K562 (cell line): ENCODE results near the gene TUBA4B. TPM values are rescaled to one million over a fixed set of nuclear protein-coding genes. Genes with fewer than 3 reads are reported as not detected.
A peak's percentile ranks its signal among the peaks of the same experiment; 100 is the strongest.

Experiments used
- DIDO1 ChIP-seq: fragments of 450-650 bp; IDR thresholded peaks from 2 replicates; pipeline ENCODE4 v1.6.1; 2016; ENCODE audit warnings: low read depth, missing biosample characterization, missing genetic modification characterization
- DMBX1 ChIP-seq: fragments of 250-450 bp; sonication (Bioruptor Pico); IDR thresholded peaks from 2 replicates; pipeline ENCODE4 v1.8.0; 2022; ENCODE audit warnings: inconsistent platforms, mild to moderate bottlenecking, moderate library complexity, borderline replicate concordance
- FOXP4 ChIP-seq: sonication (generic); formaldehyde crosslinking; IDR thresholded peaks from 2 replicates; pipeline ENCODE4 v1.8.0; 2022; ENCODE audit warnings: mild to moderate bottlenecking, missing genetic modification reagents, borderline replicate concordance
- GTF2A2 ChIP-seq: IDR thresholded peaks from 2 replicates; pipeline ENCODE4 v1.6.1; 2016; ENCODE audit warnings: mild to moderate bottlenecking, missing genetic modification characterization, missing compliant biosample characterization
- JUND ChIP-seq, 2 experiments: IDR thresholded peaks; 2 replicates in 1 of 2; 3 replicates in 1 of 2; pipeline ENCODE4 v1.6.1; 2011; ENCODE audit warnings: borderline replicate concordance in 2 of 2, low read depth in 2 of 2, low read length in 2 of 2, improper control_type of control experiment in 1 of 2, missing biosample characterization in 1 of 2, missing genetic modification characterization in 1 of 2, missing genetic modification reagents in 1 of 2
- KDM2B ChIP-seq: fragments of 250-450 bp; sonication (Bioruptor Pico); IDR thresholded peaks from 2 replicates; pipeline ENCODE4 v1.8.0; 2021; ENCODE audit warnings: mild to moderate bottlenecking, moderate library complexity
- MCM3 ChIP-seq: fragments of 450-650 bp; IDR thresholded peaks from 2 replicates; pipeline ENCODE4 v1.6.1; 2016
- MTF1 ChIP-seq: fragments of 250-450 bp; sonication (Bioruptor Pico); IDR thresholded peaks from 2 replicates; pipeline ENCODE4 v1.9.0; 2021; ENCODE audit warnings: moderate library complexity, mild to moderate bottlenecking, inconsistent platforms, borderline replicate concordance
- RFX7 ChIP-seq: fragments of 250-450 bp; sonication (Bioruptor Pico); IDR thresholded peaks from 2 replicates; pipeline ENCODE4 v1.5.1; 2021; ENCODE audit warnings: mild to moderate bottlenecking
- RNF219 ChIP-seq: fragments of 250-450 bp; sonication (Bioruptor Pico); IDR thresholded peaks from 2 replicates; pipeline ENCODE4 v1.5.0; 2022; ENCODE audit warnings: mild to moderate bottlenecking
- TRIM24 ChIP-seq, 2 experiments: fragments of 450-650 bp; IDR thresholded peaks; 2 replicates each; pipeline ENCODE4 v1.6.1; 2016
- ZBTB11 ChIP-seq, 3 experiments: fragments of 200-800 bp in 1 of 3; fragments of 250-450 bp in 1 of 3; fragments of 450-650 bp in 1 of 3; sonication (Bioruptor Pico) in 1 of 3; sonication (Bioruptor generic) in 1 of 3; formaldehyde crosslinking in 1 of 3; IDR thresholded peaks; 2 replicates each; pipeline versions ENCODE4 v1.6.1 to v1.8.0; 2016 to 2022; ENCODE audit warnings: mild to moderate bottlenecking in 2 of 3, missing genetic modification characterization in 2 of 3, missing compliant biosample characterization in 1 of 3, moderate library complexity in 1 of 3
- ZBTB8A ChIP-seq: fragments of 450-650 bp; IDR thresholded peaks from 2 replicates; pipeline ENCODE4 v1.6.1; 2018; ENCODE audit warnings: mild to moderate bottlenecking, moderate library complexity; ENCODE audit not compliant: partially characterized antibody
- ZC3H4 ChIP-seq: sonication (generic); formaldehyde crosslinking; IDR thresholded peaks from 2 replicates; pipeline ENCODE4 v1.9.0; 2021; ENCODE audit warnings: missing genetic modification reagents, borderline replicate concordance
- ZNF140 ChIP-seq: fragments of 250-450 bp; sonication (Bioruptor Pico); IDR thresholded peaks from 2 replicates; pipeline ENCODE4 v1.8.0; 2021; ENCODE audit warnings: moderate library complexity, mild to moderate bottlenecking, inconsistent platforms
- ZNF324 ChIP-seq: fragments of 250-450 bp; sonication (Bioruptor Pico); IDR thresholded peaks from 2 replicates; pipeline ENCODE4 v1.4.0; 2020; ENCODE audit warnings: mild to moderate bottlenecking
- ZNF445 ChIP-seq: fragments of 250-450 bp; sonication (Bioruptor Pico); IDR thresholded peaks from 2 replicates; pipeline ENCODE4 v1.4.0; 2020; ENCODE audit warnings: low read depth, mild to moderate bottlenecking, moderate library complexity
- ZNF551 ChIP-seq: fragments of 250-450 bp; sonication (Bioruptor Pico); IDR thresholded peaks from 2 replicates; pipeline ENCODE4 v1.5.0; 2021; ENCODE audit warnings: mild to moderate bottlenecking, moderate library complexity
- ZNF589 ChIP-seq: fragments of 200-800 bp; sonication (Bioruptor generic); IDR thresholded peaks from 2 replicates; pipeline ENCODE4 v1.6.1; 2016; ENCODE audit warnings: low read depth, missing genetic modification characterization, missing compliant biosample characterization
- ZZZ3 ChIP-seq: fragments of 450-650 bp; IDR thresholded peaks from 2 replicates; pipeline ENCODE4 v1.6.1; 2016; ENCODE audit warnings: antibody characterized with exemption, mild to moderate bottlenecking, moderate library complexity
- polyA plus RNA-seq, 8 experiments: library from polyadenylated mRNA; depleted of rRNA in 4 of 8; stranded (reverse) in 5 of 8; unstranded in 3 of 8; fragments of >200 nt; fragmentation: Nextera tagmentation in 2 of 8; fragmentation: Illumina TruSeq in 1 of 8; extraction: Ambion mirVana in 2 of 8; extraction: Trizol in 1 of 8; gene quantifications; 2 replicates each; pipeline versions ENCODE4 v1.2.1 to v1.2.3, GENCODE V29; 2011 to 2014; ENCODE audit warnings: inconsistent platforms in 1 of 8, missing spikeins in 1 of 8
- total RNA-seq, 7 experiments: library from RNA; depleted of rRNA in 6 of 7; stranded (reverse); fragments of >200 nt in 6 of 7; fragmentation: Illumina TruSeq in 2 of 7; extraction: Trizol in 2 of 7; gene quantifications; 2 replicates each; pipeline versions ENCODE4 v1.2.1 to v1.2.3, GENCODE V29; 2011 to 2021; ENCODE audit warnings: low replicate concordance in 1 of 7

TUBA4B gene
- total and polyA plus RNA-seq, 9 of the 15 experiments (the other 6 are each of a cell fraction or from before 2014, with no cell fraction given) = 0.04 TPM; not detected in 8

- TF ChIP-seq FOXP4 (CRISPR knock-in tag) (no peak), RNF219 (no peak), GTF2A2 (tag) (no peak), ZNF140 (CRISPR knock-in tag) (no peak), ZBTB8A (no peak), ZZZ3 (no peak), ZNF589 (CRISPR knock-in tag) (no peak), RFX7 (CRISPR knock-in tag) (no peak), MCM3 (no peak), DIDO1 (tag) (peak; percentile 43; the same call in 1 of the 2 replicates), KDM2B (CRISPR knock-in tag) (no peak), TRIM24 (IDR thresholded peaks at IDR 0.05) (no peak), ZBTB11 (CRISPR knock-in tag; IDR thresholded peaks at IDR 0.05) (peak in 2 of 3 experiments; percentile 35 to 73; a peak in 3 of 6 replicates), ZC3H4 (CRISPR knock-in tag) (no peak), MTF1 (CRISPR knock-in tag) (no peak), ZNF551 (CRISPR knock-in tag) (no peak), JUND (IDR thresholded peaks at IDR 0.05; ENCODE audit: borderline replicate concordance, low read depth, low read length) (peak; percentile 56; the same call in 1 of the 2 replicates), JUND (tag; IDR thresholded peaks at IDR 0.05; ENCODE audit: borderline replicate concordance, low read depth, low read length) (no peak; the same call in 2 of the 3 replicates), ZNF324 (CRISPR knock-in tag) (no peak), ZNF445 (CRISPR knock-in tag) (no peak), DMBX1 (CRISPR knock-in tag) (no peak)
Measured at GRCh38 chr2:219245148-219245898, 7.7 kb upstream of the TUBA4B start, which contains the start of the genes GLB1L and STK16 (continued).
